GM19023 (cell line): ENCODE data around the gene SLC7A8.
"Not testable (repeated sequence)": the region's sequence is repeated elsewhere in the genome, so short reads cannot be mapped to it uniquely, and the experiment has no call there.

Source experiments
- ATAC-seq: cut with Tn5 transposase; IDR thresholded peaks from one replicate; pipeline ENCODE4 v1.9.1; 2021; ENCODE audit warnings: mild to moderate bottlenecking, moderate library complexity; ENCODE audit not compliant: unreplicated experiment

Gene SLC7A8

DNA sequence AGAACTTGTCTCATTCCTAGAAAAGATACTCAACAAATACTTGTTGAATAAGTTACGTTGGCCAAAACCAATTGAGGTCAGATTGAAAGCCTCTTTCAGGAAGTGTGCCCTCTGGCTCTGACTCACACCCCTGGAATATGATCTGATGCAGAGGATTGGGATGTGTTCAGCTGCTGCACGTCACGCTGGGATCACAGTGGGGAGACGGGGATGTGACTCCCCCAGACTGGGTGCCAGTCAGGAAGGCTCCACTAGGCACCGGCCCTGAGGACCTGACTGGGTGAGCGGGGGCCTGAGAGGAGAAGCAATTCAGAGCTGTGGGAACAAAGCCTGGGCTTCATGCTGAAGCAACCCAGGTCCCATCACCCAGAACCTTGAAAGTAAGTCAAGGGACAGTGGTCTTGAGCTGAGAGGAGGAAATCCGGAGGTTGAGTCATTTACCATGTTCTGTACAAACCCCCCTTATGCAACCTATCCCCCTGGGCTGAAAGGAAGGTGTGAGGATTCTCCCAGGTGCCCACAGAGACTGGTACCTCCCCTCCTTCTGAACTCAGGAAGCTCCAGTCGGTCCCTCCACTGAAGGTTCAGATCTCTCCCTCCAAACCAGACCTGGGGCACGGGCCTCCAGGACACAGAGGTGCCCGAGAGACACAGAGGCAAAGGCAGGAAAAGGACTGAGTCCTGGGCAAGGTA lies 68.3 kb downstream of the SLC7A8 start:
- no peak for ATAC-seq

DNA sequence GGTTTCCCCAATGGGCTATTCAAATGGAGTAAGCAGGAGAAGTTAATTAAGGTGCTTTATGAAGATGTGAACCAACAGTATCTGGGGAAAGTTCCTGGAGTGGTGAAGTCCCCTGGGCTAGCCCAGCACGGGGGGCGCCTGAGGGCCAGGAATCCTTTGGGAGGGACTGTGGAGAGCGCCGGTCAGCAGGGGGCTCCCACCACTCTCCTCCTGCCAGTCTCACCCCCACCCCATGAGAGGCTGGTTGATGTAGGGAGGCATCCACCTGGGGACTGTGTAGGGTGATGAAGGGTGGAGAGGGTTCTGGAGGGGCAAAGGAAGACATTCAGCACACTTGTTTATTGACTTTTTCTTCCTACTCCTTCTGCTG lies 68.8 kb downstream of the SLC7A8 start:
- no peak for ATAC-seq

DNA sequence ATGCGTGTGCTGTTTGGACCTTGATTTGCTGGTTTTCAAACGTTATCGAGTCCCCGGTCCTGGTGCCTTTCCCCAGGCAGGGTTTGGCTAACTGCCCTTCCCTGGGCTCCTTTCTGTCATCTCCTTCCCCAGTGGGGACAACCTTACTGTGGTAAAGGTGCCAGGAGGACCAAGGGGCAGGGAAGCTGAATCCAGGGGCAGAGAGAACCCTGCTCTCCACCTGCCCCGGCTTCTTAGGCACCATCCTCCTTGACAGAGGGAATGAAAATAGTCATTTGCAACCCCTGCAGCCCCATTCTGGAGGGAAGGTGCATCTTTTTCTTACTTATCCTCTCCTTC lies 69.4 kb downstream of the SLC7A8 start:
- no peak for ATAC-seq

DNA sequence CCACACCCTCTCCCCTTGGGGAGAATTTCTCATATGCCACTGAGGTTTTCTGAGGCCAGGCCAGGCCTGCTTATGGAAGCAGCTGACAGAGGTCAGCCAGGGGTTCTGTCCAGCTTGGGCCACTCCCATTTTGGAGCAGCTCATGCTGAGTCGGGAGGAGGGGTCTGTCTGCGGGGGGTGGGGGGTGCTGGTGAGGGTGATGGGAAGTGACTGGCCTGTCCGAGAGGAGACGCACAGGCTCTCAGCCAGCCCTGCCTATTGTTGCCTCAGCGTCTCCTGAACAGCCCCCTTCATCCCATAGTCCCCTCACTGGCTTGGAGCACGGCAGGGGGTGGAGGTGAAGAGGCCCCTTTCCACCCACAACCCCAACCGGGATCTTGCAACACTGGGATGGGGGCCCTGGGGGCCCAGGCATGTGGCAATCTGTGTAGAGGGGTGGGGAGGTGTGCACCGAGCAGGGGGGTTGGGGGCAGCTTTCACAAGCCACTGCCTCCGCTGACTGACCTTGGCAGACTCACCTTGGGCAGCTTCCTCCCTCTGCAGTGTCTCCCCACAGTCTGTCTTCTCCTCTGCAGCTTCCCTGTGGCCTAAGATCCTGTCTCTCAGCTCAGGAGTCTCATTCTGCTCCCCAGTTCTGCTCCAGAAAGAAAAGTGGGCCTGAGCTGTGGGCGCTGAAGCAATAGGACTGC lies 69.9 kb downstream of the SLC7A8 start:
- no peak for ATAC-seq

DNA sequence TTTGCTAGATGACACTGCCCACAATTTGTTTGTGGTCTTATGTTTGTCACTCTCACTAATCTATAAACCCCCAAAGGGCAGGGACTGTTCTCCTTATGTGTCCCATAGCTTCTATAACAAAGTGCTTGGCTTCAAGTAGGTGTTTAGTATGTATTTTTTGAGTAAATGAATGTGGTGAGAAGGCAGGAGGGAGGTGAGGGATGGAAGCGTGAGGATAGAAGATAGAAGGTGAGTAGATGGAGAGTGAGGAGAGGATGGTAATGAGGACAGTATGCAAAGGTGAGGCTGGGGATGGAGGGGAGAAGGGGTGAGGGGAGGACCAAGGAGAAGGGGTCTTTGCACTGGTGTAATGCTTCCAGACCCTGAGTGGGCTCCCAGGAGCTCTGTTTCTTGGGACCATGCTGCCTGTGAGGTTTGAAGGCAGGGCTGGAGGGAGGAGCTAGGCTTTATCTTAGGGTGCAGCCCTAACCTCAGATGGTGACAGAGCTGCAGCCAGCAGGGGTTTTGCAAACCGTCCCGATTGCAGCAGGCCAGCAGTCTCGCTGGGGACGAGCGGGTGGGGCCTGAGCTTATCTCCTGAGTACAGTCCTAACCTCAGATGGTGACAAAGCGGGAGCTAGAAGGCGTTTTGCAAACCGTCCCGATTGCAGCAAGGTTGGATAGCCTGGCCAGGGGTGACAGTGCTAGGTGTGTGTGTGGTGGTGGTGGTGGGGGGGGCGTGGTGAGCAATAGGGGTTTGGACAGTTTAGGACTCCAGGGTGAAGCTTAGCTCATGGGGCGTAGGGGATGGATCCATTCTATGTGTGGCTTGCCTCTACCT lies 70.9 kb downstream of the SLC7A8 start:
- ATAC-seq, result no peak

DNA sequence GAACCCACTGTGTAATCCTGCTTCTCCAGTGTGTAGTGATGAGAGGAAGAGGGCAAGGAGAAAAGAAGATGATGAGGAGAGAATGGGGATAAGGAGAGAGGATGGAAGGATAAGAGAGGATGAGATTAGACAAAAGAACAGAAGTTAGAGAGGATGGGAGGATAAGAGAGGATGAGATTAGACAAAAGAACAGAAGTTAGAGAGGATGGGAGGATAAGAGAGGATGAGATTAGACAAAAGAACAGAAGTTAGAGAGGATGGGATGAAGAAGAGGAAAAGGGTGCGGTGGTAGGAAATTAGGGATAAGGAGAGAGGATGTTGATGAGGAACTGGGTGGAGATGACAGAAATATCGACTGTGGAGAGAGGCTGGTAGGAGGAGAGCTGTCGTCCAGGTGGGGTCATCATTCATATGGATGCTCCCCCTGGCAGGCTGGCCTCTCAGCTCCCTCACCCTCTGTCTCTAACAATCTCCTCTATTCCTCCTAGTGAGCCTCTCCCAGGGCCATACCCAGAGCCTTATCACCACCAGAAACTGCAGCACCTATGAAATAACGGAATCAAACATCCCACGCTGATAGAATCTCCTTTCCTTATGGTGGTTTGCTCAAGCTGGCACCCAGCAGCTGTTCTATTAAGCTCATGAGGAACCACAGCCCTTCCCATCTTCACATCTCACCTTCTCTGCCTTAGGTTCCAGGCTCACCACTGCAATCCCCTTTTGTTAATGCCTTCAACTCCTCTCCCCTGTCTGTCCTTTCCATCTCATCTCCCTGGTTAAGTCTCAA lies 72.7 kb downstream of the SLC7A8 start:
- no peak for ATAC-seq

DNA sequence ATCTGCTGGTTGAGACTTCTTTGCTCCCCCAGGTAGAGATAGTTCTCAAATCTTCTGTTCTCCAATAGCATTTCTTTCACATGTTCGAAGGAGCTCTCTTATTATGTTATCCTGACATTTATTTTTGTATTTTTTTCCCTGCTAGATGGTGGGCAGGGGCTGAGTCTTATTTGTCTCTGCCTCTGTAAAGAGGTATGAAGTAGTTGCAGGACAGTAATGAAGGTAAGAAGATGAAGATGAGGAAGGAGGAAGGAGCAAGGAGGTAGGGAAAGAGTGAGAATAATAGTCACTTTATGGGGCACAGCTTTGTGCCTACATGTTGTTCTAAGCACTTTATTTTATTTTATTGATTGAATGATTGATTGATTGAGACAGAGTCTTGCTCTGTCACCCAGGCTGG lies 73.7 kb downstream of the SLC7A8 start:
- ATAC-seq, result no peak

DNA sequence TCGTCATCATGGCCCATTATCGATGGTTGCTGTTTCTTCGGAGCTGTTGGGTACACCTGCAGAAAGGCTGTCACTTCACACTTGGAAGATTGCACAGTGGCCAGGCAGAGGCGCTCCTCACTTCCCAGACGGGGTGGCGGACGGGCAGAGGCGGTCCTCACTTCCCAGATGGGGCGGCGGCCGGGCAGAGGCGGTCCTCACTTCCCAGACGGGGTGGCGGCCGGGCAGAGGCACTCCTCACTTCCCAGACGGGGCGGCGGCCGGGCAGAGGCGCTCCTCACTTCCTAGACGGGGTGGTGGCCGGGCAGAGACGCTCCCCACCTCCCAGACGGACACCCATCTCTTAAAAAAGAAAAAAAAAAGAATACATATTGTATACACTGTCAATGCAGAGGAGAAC lies 75.3 kb downstream of the SLC7A8 start:
- not testable (repeated sequence) for ATAC-seq

DNA sequence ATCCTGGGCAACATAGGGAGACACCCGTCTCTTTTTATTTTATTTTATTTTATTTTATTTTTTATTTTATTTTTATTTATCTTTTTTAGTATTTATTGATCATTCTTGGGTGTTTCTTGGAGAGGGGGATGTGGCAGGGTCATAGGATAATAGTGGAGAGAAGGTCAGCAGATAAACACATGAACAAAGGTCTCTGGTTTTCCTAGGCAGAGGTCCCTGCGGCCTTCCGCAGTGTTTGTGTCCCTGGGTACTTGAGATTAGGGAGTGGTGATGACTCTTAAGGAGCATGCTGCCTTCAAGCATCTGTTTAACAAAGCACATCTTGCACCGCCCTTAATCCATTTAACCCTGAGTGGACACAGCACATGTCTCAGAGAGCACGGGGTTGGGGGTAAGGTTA lies 75.8 kb downstream of the SLC7A8 start:
- ATAC-seq, result not testable (repeated sequence)

DNA sequence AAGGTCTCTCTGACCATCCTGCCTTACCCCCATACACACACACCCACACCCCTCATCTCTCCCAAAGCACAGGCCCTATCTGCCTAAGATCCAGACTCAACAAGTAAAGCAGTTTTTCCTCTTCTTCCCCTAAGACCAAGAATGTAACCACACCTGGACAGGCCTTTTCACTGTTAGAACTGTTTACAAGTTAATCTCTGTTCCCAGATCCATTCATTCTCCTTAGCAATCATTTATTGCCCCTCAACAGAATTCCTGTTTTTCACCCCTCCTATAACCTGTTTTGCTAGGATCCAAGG lies 76.8 kb downstream of the SLC7A8 start:
- no peak for ATAC-seq

DNA sequence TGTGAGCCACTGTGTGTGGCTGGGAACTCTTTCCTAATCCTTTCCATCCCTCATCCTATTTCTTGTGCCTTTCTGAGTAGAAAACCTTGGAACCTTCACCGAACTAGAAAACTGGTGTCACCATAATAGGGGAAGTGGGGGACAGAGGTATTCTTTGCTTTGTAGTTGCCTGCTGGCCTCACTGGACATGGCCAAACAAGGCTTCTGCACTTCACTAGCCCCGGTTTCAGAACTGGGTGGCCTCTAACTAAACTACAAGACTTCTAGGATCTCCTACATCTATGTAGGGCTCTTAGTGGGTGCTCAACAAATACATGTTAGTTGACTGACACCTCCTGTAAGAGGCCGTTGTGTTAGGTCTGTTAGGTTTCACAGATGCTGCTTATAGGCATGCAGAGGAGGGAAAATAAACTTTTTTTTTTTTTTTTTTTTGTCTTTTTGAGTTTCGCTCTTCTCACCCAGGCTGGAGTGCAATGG lies 78.1 kb downstream of the SLC7A8 start:
- no peak for ATAC-seq

DNA sequence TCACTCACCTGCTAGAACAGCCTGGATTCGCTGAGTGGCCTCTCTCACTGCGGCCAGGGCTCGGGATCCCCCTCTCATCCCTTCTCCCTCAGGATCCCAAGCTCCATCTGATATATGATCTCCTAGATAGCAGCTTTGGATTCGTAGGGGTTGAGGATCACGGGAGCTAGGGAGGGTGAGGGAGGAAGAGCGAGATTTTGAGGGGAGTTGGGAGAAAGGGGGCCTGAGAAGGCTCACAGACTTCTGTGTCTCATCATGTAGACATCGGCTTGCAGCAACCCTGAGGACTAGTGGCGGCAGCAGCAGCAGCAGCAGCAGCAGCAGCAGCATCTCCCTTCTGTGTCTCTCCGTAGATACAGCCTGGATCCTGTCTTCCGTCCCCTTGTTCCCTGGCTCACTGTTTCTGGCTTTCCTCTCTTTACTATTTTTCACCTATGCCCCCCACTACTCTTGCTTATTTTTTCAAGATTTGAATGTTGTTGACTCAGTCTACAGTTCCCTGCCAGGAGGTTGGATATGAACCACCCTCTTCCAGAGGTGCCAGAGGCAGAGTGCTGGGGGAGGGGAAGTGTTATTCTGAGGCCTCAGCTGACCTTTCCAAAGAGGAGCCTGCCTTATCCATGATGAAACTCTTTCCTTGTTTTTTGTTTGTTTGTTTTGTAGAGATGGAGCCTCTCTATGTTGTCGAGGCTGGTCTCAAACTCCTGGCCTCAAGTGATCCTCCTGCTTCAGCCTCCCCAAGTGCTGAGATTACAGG lies 78.7 kb downstream of the SLC7A8 start, which contains the start of gene CIROP:
CIROP (minus strand) TSS at position 399 of the 757 bp plus-strand sequence; CDS start at position 330, 69 bp downstream.
- ATAC-seq, result no peak

DNA sequence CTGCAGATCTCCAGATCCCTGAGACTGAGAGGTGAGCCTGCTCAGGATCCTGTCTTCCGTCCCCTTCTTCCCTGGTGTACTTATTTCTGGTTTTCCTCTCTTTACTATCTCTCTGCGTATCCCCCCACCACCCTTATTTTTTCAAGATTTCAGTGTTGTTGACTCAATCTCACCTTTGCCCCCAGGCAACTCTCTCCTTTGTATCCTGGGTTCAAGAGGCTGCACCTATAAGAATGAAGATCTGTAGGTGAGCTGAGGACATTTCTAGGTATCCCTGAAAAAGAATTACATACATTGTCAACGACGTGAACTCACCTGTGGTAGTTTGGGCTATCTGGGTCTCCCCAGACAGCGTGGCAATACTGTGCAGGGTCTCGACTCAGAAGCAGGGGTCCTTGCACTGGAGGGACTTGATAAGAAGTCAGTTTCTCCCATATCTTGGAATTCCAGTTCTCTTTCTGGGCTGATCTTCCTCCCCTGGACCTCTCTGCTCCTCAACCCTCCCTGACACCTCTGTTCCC lies 79.3 kb downstream of the SLC7A8 start:
- no peak for ATAC-seq

DNA sequence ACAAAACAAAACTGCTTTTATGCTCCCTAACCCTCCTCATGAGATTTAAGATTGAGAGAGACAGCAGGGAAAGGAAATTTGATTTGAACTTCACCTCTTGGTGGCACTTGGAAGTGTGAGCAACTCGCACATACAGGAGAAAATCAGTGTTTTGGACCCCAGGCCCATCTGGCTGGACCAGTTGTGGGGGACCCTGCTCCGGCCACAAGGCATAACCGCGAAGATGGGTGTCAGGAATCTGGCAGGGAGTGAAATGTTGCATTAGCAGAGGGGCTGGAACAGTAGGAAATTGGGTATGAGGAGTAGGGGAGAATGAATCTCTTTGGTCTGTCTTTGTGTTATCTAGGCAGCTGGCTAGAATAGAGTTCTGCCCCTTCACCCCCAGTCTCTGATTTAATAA lies 79.9 kb downstream of the SLC7A8 start:
- no peak for ATAC-seq

DNA sequence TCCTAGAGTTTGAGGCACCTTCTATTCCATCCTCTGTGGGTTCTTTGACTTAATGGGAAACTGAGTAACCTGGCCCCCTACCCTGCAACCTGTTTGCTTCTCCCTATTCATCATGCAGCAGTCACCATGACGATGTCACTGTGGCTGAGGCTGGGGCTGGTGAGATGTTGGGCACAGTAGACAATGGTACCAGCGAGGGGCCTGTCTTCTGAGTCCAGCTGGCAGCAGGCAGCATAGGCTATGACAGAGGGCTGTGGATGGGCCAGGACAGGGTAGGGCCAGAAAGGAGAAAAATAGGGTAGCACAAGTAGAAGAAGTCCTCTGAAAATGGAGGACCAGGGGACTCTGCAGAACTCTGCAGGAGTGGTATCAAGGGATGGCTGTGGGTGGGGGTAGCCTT lies 80.7 kb downstream of the SLC7A8 start:
- no peak for ATAC-seq

DNA sequence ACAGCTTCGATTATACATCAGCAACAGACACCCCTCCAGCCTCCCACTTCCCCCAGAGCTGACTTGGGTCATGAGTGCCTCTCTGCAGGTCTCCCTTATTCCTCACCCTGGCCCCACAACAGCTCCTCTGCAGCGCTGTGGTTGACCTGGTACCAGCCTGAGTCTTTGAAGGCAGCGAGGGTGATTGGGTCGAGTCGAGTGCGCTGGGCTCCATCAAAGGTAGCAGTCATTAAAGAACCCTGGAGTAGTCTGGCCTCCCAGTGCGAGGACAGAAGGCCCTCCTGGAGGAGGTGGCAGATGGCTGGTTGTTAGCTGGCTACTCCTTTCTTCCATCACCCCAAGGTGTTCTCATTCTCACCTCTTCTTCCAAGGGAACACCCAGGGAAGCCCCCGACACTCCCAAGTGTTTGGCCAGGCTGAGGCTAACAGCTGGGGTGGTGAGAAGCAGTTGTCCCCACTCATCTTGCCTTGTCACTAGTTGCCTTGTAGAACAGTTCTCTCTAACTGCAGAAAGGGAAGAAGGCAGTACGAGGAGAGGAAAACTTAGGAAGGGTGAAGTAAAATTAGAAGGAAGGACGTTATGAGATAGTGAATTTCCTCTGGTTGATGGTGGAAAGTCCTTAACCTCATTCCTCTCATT lies 81.4 kb downstream of the SLC7A8 start:
- ATAC-seq, result no peak

DNA sequence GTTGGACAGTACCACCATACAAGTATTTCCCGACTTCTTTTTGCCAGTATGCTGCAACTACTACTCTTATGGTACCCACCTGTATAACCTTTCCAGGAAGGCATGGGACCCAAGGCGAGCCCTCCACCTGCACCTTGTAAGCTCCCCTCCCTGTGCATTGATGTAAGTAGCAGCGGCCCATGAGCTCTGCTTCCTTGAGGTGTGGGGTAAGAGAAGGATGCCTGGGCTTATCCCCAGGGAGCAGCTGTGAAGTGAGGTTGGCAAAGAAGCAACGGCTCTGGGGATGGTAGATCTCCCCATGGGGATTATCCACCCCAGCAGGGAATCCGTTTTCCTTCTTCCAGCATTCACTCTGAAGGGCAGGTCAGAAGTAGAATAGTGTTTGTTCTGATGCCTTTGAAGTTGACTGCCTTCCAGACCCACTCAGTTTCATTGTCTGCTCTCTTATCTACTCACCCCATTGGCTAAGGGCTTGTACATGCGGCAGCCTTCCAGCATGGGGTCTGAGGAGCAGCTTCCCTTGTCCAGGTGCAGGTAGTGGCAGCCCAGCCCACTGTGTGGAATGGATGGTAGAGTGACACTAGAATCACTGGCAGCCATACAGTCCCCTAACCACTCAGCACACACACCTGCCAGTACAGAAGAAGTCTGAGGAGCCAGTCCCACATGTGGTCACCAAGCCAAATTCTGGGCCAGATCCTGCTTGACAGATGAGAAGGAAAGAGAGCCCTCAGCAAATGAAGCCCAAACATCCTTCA lies 82.1 kb downstream of the SLC7A8 start:
- no peak for ATAC-seq

DNA sequence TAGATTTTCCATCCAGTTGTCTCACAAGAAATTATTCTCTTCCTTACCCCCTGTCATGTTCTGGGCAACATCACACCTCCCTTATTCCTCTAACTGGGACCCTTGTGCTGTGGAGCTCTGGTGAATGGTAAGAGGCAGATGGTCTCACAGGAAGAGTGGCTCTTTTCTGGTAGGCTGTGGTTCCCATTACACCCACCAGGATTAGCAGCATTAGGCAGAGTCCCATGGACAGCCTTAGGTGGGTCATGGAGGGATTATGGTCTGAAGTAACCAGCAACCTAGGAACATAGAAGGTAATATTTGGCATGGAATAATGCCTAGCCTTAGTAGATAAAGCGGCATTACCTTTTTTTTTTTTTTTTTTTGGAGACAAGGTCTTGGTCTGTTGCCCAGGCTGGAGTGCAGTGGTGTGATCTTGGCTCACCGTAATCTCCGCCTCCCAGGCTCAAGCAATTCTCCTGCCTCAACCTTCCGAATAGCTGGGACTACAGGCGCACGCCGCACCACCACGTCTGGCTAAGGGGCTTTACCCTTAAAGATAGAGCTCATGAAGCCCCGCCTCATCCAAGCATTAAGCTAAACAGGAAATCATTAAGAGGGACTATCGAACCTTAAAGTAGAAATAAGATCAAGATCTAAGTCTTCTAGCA lies 84.1 kb downstream of the SLC7A8 start:
- ATAC-seq, result no peak

DNA sequence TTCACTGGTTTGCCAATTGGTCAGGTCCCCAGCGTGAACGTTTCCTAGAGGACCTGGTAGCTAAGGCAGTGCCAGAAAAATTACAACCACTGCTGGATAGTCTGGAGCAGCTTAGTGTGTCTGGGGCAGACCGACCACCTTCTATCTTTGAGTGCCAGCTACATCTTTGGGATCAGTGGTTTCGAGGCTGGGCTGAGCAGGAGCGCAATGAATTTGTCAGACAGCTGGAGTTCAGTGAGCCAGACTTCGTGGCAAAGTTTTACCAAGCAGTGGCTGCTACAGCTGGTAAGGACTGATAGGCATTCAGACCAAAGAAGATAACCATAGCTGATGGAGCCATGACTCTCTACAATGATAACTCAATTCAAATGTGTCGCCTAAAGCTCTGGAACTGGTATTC lies 85.7 kb downstream of the SLC7A8 start:
- ATAC-seq, result no peak
